NCI-H510A (cell line): Measurements from ENCODE around the gene REXO1.

Experiments used
- DNase-seq: peaks from one replicate; lab custom pipeline; 2025; lab: John Stamatoyannopoulos, UW

The REXO1 gene

GRCh38 chr19:1861599-1862031 is 13.3 kb upstream of the REXO1 start:
- no peak for DNase-seq

DNA sequence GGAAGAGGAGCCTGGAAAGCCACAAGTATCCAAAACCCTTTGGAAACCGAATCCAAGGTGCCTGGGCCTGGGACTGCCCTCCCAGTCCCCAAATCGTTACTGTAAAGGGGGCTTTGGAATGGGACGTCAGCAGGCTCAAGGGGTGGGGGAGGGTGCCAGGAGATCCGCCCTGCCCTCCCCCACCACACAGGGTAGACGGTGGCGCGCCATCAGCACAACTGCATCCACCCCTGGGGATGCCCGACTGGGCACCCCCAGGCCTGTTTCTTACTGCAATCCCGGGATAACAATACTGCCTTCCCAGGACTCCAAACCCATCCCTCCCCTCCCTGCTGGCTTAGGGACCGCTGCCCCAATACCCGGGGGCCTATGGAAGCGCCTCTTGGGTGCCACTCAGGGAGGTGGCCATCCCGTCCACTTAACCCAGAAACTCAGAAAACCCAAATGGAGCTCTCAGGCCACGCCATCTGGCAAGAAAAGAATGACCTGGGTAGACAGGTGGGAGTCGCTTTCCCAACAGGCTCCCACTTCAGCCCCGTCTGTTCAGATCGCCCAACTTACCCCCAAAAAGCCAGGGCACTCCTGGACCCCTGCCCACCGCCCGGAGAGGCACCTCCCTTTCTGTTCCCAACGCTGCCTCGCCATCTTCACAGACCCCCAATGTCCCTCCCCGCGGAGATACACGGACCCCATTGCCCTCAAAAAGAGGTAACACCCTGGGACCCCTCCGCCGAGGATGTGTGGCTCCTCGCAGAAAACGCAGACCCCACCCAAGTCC is 12.7 kb upstream of the REXO1 start:
- no peak for DNase-seq

DNA sequence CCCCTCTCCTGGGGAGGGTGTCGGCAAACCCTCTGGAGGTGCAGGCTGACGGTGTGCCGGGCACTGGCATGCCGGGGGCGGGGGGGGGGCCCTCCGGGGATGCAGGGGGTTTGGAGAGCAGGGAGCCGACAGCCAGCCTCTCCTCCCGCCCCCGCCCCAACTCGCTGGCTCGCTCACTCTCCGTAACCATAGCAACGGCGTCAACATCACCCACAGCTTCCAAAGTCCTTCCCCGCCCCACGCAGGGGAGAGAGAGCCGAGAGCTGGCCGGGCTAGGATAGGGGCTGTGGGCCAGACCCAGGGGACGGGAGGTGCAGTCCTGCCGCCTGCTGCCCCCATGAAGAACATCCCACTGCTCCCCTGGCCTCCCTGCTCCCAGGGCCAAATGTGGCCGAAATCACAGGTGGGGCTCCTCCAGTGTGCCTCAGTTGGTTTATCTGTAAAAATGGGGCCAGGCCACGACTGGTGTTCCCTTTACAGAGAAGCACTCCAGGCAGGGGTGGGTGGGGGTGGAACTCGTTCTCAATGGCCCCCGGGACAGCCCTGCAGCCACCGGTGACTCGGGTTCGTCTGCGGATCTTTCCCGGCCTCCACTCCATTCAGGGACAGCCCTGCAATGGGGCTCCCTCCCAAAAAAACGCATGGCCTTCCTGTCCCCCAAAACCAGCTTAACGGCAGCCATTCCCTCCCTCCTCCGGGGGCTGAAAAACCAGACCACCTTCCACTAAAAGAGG is 11.9 kb upstream of the REXO1 start:
- DNase-seq = peak; percentile 32

DNA sequence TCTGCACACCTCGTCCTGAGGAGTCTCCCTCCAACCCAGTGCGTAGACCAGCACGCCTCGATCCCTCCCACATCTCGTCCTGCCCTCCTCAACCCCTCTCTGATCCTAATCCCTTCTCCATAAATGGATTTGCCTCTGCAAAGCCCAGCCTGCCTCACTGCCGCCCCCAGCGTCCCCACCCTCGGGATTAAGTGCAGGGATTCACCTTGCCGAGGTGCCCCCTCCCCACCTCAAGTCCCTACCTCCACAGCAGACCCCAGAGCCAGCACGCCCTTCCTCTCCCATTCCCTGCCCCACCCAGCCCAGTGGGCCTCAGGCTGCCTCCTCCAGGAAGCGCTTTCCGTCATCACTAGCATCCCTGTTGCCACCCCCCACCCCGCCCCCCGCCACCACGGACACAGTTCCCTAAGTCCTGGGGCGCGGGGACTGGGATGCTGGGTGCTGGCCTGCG is 11.1 kb upstream of the REXO1 start:
- no peak for DNase-seq

- no peak for DNase-seq
Measured at GRCh38 chr19:1858412-1859081, 10.3 kb upstream of the REXO1 start.

GRCh38 chr19:1857648-1858326 is 9.5 kb upstream of the REXO1 start:
- no peak for DNase-seq

GRCh38 chr19:1856698-1857603 is 8.7 kb upstream of the REXO1 start:
- no peak for DNase-seq

- DNase-seq = no peak
Measured at GRCh38 chr19:1856345-1856697, 8.0 kb upstream of the REXO1 start.

GRCh38 chr19:1855828-1856255 is 7.6 kb upstream of the REXO1 start:
- DNase-seq = no peak

- DNase-seq = peak; percentile 16
Measured at GRCh38 chr19:1855040-1855827, 7.0 kb upstream of the REXO1 start.

- DNase-seq = no peak
Measured at GRCh38 chr19:1854542-1855039, 6.3 kb upstream of the REXO1 start.

- no peak for DNase-seq
Measured at GRCh38 chr19:1854039-1854541, 5.8 kb upstream of the REXO1 start.

DNA sequence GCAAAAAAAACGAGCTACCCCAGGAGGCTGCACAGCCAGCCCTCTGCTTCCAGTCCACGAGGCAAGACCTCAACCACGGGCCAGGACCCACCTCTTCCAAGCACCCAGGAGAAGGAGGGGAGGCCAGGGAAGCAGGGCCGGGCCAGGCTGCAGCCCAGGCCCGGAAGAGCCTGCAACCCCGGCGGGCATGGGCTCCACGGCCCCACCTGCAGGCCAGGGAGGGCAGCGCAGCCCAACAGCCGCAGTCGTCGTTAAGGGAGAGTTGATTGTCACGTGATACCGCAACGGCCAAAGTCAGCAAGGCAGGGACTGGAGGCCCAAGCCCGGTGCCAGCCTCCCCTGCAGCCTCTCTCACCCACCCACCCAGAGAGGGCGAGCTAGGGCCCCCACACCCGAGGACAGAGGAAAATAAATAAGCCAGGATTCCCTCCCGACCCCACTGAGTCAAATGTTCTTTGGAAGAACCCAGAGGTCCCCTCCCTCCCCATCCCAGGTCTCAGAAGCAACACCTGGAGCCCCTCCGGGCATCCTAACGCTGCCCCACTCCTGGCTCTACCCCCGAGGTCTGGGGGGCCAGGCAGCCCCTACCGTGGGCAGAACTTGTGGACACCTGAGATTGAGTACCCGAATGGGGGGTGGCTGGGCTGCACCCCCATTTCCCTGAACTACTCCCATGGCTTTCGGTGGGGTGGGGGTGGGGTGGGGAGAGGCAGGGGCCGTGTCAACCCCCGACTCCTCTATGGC is 5.2 kb upstream of the REXO1 start:
- DNase-seq = peak; percentile 20

DNA sequence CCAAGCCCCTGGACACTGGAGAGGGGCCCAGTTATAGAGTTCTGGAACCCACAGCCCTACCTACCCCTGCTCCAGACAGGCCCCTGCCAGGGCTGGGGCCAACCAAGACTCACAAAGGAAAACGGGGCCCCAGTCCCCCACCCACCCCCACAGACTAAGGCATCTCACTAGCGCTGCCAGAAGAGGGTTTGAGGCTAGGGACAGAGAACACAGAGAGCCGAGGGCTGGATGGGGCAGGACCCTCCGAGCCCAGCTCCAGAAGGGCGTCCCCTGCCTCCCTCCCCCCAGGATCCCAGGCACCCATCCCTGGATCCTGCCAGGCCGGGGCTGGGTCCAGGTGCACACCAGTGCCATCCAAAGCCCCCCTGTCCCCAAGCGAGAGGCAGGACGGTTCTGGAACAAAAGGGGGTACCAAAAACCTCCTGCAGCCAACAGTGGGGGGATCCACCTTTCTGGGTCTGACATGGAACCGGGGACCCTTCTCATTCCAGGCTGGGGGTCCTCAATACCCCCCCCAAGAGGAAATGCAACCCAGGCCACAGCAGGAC is 4.4 kb upstream of the REXO1 start:
- DNase-seq = no peak

DNA sequence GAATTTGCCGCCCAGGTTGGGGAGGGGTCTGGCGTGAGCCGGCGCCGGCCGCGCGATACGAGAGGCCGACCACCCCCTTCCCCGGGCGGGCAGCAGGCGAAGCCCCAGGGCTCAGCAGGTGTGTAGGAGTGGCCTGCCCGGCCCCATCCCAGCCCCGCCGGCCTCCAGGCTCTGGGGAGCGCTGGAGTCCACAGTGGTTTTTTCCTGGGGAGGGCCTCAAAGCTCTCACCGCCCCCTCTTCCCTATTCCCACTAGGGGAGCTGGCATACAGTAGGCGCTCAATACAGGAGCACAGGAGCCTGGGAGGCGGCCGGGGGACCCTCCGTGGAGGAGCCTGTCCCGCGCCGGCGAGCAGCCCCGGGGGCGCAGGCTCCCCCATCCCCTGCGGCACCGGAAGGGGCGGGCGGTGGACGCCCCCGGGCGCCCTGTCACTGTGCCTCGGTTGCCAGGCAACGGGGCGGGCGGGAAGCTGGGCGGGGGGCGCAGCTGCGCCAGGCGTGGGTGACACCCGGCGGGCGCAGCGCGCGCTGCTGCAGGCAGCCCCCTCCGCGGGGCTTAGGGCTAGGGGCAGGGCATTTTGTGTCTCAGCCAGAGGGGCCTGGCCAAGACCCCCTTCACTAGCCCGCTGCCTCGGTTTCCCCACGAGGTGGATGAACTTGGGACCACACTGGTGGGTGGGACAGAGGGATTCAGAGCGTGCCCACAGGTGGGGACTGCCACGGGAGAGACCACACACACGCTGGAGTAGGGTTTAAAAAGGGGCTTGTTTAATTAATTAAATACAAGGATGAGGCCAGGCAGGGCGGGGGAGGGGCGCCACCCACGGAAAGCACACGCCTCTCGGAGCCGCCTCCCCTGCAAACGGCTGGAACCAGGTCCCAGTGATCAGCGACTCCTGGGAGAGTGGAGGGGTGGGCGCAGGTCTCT is 3.6 kb upstream of the REXO1 start:
- DNase-seq = no peak

- DNase-seq = no peak
Measured at GRCh38 chr19:1850809-1851653, 2.7 kb upstream of the REXO1 start.

DNA sequence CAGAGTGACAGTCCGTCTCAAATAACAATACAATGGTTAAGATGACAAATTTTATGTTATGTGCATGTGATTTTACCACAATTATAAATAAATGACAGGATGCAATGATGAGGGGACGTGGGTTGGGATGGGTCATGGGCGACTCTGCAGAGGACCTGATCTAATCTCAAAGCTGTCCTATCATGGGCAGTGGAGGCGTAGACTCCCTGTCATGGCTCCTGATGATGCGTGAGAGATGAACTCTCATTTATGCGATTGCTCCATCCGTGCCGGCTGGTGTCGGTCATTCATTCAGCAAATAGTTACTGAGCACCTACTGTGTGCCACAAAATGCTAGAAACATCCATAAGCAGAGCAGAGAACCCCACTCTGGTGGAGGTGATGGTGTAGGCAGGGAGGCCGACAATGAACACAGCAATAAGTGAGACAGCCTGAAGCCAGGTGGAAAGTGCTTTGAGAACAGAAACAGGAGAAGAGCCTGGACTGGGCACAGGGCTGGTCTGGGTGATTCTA is 1.7 kb upstream of the REXO1 start:
- no peak for DNase-seq
